ENCODE measurements around the gene IRAK1.

- TF ChIP-seq POLR2AphosphoS5 (IDR thresholded peaks at IDR 0.05; ENCODE audit: insufficient read depth, low read depth, low read length) (no peak), EZH2 (IDR thresholded peaks at IDR 0.05; ENCODE audit: borderline replicate concordance, low read depth, low read length, severe bottlenecking) (no peak), CTCF (IDR thresholded peaks at IDR 0.05; ENCODE audit: extremely low read depth in 1 of 2, insufficient read depth in 1 of 2, low read depth in 1 of 2, low read length in 2 of 2) (no peak), POLR2A (IDR thresholded peaks at IDR 0.05; ENCODE audit: low read depth, low read length) (no peak), MAX (IDR thresholded peaks at IDR 0.05; ENCODE audit: insufficient read depth, insufficient read length) (no peak)
These were observed 3.7 kb upstream of the IRAK1 start for GRCh38 chrX:154023276-154024000.

Measured in endothelial cell of umbilical vein (primary cell).